ENCODE results near the gene EIF3K.
A peak's percentile ranks its signal among the peaks of the same experiment; 100 is the strongest.

Gene EIF3K

DNA sequence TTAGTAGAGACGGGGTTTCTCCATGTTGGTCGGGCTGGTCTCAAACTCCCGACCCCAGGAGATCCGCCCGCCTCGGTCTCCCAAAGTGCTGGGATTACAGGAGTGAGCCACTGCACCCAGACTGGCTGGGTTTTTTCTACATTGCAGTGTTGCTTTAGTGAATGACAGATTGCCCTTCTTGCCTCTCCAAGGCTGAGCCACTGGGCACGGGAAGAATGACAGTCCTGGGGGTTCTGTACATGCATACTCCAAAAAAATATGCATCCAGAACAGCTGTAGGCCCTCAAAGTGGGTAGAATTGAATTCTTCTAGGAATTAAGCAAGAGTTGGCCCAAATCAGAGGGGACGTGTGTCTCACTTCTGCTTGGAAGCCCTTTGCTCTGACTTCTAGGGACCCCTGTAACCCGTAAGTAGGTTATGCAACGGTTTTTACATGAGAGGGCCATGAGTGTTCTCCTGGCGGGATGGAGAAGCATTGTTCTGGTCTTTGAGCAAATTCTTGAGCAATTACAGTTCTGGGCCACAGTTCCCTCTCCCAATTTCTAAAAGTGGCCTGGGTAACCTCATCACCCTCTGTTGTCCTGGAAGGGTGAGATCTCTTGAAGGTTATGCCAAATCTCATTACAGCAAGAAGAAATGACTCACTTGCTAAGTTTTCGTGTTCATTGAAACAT lies 32.1 kb downstream of the EIF3K start:
- DNase-seq = no peak

DNA sequence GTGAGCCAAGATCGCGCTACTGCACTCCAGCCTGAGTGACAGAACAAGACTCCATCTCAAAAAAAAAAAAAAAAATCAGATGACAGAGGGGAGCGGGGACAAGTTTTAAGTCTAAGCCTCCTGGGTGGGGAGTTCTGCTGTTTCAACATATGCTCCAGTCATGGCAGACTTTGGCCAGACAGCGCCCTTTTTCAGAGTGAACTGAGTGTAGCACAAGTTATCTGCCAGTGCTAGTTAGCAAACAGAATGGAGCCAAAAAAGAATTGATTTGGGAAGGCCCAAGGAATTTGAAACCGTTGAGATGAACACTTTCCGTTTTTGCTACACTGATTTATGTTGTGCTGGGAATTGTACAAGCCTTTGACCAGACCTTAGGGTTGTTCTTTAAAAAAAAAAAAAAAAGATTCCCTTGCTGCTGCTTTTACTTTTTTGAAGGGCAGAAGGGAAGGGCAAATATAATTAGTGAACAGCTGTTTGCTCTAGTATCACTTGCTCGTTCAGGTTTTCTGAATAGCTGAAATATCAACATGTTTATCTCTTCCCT lies 34.1 kb downstream of the EIF3K start:
- DNase-seq = no peak

DNA sequence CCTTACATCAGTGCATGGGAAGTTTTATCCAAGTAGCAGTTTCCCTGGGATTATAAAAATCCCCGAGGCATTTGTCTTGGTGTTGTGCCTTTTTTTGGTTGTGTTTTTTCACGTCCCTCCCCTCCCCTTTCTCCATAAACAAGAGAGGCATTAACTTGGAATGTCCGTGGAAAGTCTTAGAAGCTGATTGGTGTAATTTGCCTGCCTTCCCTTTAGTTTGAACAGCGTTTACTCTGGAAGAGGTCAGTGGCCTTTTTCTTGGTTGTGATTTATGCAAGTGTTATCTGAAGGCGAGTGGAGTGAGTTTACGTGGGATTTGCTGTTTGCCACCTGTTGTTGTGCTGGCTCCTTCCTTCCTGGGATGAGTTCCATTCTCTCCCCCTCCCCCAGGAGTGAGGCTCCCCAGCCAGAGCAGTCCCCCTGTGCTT lies 35.7 kb downstream of the EIF3K start:
- DNase-seq = no peak

DNA sequence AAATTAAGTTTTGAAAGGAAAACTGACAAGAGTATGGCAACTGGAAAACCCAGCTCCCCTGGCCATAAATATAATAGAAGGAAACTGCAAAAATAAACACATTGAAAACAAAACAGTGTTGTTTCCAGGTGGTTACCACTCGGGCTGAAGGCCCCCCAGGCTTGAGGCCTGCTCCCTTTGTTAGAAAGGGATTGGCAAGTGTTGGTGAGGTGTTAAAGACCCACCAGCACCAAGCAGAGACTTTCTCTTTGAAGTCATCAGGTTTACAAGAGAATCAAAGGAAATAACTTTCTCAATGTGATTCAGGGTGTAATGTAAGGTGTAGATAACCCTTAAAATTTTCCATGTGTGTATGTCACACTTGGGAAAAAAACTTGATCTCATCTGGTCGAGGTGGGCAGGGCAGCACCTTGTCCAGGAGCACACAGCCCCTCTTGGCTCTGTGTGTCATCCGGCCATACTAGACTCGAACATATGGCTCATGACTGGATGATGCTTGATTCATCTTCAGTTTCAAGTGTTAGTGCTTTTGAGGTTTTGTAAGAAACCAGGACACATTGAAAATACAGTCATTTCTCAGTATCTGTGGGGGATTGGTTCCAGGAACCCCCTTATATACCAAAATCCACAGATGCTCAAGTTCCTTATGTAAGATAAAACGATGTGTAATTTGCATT lies 36.3 kb downstream of the EIF3K start:
- DNase-seq = peak; percentile 57

DNA sequence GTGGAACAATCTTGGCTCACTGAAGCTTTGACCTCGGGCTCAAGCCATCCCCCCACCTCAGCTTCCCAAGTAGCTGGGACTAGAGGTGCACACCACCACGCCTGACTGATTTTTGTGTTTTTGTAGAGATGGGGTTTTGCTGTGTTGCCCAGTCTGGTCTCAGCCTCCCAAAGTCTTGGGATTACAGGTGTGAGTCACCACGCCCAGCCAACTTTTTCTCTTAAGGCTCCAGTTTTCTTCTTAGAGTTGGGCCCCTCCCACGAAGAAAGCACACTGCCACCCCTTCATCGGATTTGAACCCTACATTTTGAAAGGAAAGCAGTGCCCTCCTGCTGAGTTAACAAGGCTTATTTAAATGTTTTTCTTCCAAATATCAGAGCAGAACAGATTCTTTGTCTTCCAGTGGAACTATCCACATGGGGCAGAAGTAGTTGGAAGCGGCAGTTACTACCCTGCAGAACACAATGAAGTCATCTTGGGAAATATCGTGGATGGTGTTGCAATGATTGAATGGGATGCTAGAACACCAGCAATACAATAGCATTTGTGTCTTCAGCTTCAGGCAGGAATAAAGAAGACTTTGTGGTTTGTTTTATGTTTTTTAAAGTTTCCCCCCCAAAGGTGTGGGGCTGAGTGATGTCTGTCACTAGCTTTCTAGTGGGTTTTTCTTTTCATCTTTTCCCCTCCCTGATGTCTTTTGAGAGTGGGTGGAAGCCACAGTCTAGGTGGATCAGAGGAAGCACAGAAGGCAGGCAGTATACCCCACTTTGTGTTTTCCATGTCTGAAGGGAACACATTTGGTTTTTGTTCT lies 37.4 kb downstream of the EIF3K start:
- peak; percentile 44 for DNase-seq

DNA sequence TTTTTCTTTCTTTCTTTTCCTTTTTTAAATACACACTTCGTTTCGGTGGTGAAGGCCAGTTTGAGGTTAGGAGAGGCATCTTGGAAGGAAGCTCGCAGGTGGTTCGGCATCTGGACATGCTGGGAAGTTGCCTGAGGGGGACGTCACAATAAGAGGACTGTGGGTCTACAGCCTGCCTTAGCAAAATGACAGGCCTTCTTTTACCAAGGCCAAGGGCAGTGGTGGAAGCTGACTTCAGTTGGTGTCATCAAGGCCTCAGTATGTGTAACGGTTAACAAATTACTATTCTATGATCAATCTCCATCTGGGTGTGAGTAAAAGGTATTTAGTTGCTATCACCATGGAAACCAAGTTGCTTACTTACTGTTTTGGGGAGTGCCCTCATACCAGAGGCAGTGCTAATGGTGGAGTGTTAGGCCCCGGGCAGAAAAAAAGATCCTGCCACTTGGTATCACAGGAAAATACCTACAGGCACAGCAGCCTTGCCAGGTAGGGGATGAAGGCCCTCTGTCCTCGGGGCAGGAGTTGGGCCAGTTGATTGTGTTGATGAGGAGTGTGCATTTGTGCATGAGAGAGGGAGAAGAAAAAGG lies 38.7 kb downstream of the EIF3K start:
- peak; percentile 39 for DNase-seq

DNA sequence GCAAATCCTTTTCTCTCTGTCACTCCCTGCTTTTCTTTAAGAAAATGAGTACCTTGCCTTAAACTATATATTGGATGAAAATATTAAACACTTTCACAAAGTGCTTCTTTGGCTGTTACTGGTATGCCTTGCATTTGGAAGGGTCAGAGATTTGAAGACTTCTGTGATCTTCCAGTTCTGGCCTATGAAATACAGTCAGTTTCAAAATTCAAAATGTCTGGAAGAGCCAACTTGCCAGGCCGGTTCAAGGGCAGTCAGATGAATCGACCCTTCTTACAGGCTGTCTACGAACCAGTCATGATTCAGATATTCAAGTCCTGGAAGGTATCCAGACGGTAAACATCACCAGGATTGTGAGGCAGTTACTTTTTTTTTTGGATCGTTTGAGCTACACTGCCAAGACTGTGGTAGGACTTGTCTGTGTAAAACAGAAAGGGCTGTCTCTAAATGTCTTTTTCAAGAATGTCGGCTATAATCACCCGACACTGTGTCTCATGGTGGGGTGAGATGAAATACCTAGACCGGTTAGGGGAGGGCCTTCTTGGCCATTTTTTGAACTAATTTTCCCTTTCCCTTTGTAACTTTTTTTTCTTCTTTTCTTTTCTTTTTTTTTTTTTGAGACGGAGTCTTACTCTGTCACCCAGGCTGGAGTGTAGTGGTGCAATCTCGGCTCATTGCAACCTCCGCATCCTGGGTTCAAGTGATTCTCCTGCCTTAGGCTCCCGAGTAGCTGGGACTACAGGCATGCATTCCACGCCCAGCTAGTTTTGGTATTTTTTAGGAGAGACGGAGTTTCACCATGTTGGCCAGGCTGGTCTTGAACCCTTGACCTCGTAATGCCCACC lies 39.7 kb downstream of the EIF3K start:
- DNase-seq = no peak

DNA sequence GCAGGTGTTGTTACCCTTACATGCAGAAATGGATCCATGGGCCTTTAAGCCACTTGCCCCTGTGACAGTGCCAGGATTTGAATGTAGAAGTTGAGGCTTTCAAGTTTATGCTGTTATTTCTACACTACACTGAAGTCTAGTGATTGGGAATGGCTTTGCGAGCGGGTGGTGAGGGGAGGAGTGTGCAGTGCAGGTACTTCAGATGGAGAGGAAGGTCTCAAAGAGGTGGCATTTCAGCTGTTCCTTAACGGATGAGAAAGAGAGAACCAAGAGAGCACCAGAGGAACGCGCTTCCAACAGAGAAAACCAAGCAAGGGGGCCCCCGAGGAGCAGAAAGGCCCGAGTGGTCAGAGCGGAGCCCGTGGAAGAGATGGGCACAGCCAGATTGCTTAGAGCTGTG lies 41.7 kb downstream of the EIF3K start:
- no peak for DNase-seq

DNA sequence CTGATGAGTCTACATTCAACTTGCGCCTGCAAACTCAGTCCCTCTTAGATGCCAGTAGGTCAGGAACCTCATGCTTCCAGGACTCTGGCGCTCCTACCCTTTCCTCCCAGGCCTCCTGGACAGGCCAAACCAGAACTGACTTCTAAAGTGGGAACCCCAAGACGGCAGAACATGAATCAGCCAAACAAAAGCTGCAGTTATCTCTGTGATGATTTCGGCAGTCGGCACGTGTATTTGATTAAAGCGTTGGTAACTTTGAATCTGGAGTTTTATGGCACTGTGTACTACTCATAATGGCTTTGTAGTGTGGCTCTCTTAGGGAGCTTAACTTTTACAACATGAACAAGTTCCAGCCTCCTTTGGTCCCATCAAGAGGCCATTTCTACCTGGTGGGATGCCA lies 42.1 kb downstream of the EIF3K start:
- DNase-seq = no peak

DNA sequence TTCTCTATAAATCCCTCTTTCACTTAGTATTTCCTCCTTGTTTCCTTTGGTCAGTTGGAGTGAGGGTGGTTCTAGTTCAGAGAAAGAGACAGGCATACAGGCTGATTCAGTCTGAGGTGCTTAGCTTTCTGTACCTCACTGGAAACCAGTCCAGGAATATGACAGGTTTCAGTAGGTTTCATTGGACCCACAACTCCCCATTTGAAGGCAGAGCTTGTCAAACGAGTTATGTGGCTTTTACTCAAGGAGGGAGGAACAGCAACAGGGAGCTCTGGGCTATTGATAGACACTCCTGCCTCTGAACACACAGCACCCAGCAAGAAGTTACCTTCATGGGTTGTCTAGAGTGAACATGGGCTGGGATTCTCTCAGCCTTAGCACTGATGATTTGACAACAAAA lies 43.0 kb downstream of the EIF3K start:
- no peak for DNase-seq

DNA sequence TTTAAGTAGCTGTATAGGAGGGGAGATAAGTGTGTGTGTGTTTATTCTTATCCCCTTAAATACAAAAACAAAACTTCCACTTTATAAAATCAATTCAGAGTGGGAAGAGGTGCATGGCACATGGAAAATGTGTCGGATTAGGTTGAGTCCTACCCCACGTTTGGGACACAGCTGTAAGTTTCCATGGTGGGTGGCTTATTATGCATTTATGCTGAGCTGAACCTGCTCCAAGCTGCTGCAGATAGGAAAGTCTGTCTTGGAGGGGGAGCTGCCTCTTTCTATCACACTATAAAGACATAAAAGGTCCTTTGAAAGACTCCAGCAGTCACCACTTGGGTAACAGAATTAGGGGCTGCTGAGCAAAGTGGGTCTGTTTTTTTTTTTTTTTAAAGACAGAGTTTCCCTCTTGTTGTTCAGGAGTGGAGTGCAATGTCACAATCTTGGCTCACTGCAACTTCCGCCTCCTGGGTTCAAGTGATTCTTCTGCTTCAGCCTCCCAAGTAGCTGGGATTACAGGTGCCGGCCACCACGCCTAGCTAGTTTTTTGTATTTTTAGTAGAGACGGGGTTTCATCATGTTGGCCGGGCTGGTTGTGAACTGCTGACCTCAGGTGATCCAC lies 43.7 kb downstream of the EIF3K start:
- DNase-seq = no peak

DNA sequence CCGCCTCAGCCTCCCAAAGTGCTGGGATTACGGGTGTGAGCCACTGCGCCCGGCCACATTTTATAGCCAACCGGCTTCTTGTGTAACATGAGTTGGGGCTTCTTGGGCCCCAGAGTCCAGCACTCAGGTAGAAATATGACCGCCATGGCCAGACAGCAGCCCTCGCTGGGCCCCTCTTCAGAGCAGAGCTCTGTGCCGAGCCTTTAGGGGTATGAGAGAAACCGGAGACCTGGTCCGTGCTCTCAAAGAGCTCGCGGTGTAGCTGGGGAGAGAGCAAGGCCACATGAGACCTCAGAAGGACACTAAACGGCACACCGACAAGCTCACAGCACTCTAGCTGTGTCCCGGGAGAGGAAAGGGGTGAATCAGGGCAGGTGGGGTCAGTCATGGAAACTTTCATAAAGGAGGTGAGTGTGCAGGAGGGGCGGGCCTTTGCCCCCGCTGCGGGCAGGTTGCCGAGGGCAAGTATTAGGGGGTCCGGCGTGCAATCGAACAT lies 44.2 kb downstream of the EIF3K start:
- no peak for DNase-seq

DNA sequence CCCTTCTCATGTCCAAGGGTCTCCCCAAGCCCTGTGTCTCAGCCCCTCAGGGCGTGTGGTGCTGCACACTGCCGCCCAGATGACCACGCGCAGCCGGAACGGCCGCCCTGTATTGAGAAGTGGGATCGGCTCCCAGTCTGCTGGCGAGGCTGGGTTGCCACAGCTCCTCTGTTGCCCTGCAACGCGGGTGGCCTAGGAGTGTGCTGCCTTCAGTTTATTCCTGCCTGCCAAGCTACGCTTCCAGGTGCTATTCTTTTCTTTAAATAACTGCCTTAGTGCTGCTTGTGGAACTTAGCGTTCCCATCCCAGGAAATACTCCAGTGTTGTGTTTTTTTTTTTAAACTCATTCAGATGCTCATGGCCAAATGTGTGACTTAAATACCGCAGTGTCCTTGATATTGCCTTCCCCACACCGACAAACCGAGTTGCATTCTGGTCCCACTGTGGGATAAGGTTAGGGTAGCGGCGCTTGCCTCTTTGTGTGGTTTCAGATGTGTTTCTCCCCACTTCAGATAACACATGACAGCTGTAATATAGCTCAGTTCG lies 45.0 kb downstream of the EIF3K start:
- DNase-seq = no peak

DNA sequence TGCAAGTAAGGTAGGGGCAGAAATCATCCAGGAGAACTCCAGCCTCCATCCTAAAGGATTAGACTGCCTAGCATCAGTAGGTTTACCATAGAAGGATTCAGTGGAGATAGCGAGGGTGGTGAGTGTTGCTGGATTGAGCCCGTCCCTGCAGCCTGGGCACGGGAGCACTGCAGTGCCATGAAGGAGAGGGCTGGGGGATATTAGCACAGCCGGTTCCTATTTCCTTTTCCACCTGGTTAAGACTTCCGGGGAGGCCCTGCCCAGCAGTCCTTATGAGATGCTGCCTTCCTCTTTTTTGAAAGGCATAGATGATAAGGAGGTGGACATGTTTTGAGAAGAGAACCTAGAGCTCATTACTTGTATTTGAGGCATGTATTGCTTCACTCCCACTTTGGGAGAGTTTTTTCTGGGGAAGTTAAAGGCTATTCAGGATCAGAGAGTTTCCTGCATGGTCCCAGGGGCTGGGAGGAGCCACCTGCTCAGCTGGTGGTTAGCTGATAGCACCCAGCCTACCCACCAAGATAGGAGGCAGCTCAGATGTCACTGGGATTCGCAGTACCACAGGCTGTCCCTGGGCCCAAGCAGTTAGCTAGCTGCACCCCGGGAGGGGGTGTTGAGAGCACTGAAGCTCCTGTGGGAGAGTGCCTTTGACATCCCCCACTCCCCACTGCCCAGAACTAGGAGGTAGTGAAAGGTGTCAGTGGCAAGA lies 45.7 kb downstream of the EIF3K start:
- no peak for DNase-seq

DNA sequence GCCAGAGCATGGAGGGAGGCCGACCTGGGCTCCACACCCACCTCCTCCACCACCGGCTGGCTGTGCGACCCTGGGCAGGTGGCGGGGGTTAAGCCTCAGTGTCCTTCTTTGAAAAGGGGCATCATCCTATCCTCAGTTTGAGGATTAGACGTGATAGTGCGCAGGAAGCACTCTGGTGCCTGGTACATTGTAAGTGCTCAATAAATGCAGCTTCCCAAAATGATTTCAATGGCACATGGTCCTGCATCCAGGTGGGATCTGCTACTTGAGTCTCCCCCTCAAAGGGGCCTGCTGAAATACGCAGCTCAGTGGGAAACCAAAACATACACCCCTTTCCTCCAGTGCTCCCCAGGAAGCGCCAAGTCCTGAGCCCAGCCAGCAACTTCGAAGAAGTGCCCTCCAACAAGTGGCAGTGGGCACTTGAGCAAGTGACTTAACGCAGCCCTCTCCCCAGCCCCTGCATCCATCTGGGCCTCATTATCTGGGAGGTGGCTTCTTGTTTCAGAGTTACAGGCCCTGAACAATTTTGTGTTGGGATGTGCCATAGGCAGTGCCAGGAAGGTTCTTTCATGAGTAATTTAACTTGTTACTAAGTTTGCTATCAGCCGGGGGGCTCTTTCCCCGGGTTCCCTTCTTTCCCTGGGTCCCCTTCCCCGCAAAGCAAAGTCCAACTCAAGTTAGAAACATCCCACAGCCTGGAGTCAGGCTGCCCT lies 46.4 kb downstream of the EIF3K start:
- DNase-seq = no peak

DNA sequence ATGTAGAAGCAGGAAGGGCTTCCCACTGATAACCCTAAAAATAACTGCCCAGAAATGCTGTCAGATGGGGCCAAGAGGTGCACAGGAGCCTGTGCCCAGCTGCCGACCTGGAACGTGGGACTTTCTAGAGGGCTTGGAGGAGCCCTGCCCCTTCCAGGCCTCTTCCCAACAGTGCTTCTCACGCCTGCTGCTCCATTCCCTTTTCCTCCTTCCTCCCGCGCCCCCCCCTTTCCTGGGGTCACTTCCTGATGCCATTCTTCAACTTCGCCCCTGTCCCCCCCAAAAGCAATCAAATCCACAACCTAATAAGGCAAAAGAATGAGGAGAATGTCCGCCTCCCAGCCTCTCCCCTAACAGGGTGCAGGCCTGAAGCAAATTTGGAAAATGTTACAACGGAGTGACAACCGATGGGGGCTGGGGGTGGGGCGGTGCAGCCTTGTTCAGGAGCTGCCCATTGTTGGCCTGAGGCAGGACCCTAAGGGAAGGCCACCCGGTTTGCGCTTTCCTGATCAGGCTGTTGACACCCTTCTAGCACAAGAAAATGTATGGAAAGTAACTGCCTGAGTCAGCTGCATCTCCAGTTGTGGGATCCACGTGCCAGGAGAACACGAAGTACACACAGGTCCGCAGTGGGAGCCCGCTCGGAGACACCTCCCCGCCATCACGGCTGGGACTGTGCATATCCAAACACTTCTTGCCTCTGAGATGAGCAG lies 47.1 kb downstream of the EIF3K start:
- DNase-seq = no peak

DNA sequence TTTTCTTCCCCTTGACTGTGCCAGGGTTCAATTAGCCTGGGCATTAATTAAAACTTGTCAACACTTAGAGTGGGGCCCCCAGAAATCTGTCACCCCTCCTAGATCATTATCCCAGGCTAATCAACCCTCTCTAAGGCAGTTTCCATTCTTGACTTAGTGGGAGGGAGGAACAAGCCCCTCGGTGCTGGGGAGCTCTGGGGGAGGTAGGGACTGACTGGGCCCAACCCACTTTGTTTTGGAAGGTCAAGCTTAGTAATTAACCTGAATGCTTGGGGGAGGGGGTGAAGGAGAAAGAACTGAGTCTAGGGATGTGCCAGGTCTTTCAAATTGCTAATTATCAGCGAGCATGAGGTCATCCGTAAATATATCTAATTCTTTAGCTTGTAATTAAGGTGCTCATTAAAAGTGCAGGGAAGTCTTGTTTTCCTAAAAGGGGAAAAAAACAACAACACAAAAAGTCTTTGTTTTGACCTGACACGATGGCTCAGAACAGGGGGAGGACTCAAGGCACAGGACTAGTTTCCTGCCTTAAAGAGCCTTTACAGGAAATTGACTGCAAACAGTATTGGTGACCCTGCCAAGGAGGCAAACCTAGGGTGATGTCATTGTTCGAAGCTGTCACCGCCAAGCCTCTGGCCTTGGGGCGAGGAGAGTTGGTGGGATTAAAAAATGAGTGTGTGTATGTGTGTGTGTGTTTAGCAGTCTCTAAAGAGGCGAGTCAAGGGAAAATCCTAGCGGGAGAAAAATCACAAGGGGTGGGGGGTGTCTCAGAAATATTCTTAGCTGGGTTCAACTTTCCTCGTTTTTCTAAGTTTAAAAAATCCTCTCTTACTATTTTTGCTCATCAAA lies 47.9 kb downstream of the EIF3K start:
- DNase-seq = peak; percentile 37

DNA sequence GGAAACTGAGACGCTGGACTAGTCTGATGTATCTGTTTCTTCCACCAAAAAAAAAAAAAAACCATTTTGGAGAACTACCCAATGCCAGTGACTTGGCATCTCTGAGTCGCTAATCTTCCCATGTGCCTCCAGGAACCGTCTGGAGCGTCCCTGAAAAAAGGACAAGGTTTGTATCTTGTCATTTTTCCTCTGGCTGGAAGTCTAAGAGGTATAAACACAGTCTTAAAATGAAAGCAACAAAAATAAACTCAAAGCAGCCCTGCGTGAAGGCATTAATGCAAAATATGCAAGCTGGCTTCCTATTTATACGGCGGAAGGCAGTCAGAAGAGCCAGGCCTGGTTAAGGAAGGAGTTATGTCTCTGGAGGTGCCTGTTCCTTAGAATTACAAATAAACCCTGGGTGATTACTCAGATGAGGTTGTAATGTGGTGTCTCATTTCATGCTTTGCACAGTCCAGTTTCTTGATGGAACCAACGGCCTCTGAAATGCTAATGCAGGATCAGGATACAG lies 48.7 kb downstream of the EIF3K start:
- DNase-seq = no peak

All from stimulated activated CD4-positive, alpha-beta T cell treated with anti-CD3 and anti-CD28 coated beads, Interleukin-1b, Interleukin-23, amount 100 ng/mL, for 48 hours (primary cell).